HG02610 (cell line): ENCODE measurements around the gene AOPEP.

Source experiments
- ATAC-seq: cut with Tn5 transposase; IDR thresholded peaks from one replicate; pipeline ENCODE4 v1.9.1; 2021; ENCODE audit warnings: mild to moderate bottlenecking, moderate library complexity; ENCODE audit not compliant: unreplicated experiment

Gene AOPEP

DNA sequence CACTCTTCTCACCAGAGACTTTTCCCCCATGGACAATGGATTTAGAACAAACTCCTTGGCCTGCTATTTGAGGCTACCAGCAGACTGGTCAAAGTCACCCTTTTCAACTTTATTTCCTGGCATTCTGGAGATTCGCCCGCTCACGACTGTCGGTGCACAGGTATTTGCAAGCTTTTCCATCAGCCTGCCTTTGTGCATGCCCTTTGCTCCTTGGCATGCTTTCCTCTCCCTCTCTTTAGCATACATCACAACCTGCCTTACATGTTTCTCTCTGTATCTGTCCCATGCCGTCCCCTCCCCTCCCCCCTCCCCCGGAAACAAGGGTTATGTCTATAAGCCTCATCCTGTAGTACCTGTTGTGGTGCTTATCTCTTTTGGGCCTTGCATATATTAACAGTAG, 257.1 kb downstream of the AOPEP start:
- ATAC-seq = no peak

GRCh38 chr9:94984891-94985476, 258.5 kb downstream of the AOPEP start:
- ATAC-seq = no peak

- ATAC-seq = no peak
Measured at GRCh38 chr9:94985649-94986048, 259.1 kb downstream of the AOPEP start.

DNA sequence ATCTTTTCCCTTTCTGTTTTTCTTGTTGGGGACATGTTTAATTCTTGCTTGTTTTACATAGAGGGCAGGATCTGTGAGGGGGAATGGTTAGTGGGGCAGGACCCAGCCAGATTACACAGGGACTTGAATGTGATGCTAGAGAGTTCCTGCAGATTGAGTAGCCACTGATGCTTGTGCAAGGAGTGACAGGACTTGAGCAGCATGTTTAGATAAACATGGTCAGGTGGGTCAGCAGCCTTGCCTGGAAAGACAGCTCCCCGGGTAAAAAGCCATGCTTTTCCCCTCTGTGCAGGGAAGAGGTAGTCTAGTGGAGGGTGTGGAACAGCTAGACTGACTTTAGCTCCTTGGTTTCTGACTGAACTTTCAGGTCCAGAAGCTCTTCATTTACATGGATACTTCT, 261.2 kb downstream of the AOPEP start:
- no peak for ATAC-seq

DNA sequence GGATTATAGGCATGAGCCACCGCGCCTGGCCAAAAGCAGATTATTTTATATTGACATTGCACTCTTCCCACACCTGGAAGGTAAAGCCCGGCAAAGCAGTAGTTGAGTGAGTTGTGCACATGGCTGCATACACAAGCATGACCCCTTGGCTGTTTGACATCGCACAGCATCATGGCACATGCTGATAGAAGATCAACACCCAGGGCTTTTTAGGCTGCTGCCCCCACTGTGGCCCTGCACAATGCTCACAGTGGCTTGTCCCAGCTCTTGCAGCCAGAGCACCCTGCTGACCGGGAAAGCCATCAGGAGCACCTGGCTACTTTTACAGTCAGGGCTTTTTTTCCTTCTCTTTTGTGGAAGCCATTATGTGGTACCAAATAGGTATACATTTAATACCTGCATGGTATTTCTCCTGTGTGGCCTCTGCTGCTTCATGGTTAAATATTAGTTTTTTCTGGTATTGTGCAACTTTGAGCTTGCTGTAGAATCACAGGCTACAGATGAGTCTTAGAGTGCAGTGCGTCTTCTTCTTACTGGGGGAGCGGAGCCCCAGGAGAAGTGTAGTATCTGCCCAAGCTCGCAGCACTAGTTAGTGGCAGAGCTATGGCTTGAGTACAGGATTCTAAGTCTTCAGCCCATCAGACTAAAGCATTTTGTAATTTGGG, 264.5 kb downstream of the AOPEP start:
- no peak for ATAC-seq

GRCh38 chr9:94991961-94992907, 265.7 kb downstream of the AOPEP start:
- ATAC-seq = no peak

- no peak for ATAC-seq
Measured at GRCh38 chr9:94993160-94993820, 266.8 kb downstream of the AOPEP start.

- ATAC-seq = no peak
Measured at GRCh38 chr9:94993821-94994165, 267.3 kb downstream of the AOPEP start.

GRCh38 chr9:94995048-94995693, 268.7 kb downstream of the AOPEP start:
- no peak for ATAC-seq

DNA sequence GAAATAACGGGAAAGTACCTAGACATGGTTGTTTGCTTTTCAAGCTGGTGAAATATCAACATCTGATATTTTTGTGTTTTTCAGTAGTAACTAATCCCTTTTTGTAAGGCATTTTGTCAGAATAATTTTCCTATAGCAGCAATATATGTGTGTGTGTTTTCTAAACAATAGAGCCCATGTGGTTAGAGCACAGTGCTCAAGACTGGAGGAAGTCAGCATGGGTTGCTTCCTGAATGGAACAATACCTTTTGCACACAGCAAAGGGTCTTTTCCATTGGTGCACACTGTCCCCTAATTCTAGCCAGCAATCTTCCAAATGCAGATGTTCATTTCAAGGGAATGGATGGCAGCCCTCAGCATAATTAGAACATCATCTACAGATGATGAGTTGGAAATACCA, 270.1 kb downstream of the AOPEP start:
- no peak for ATAC-seq

- ATAC-seq = no peak
Measured at GRCh38 chr9:94997727-94998126, 271.2 kb downstream of the AOPEP start.

DNA sequence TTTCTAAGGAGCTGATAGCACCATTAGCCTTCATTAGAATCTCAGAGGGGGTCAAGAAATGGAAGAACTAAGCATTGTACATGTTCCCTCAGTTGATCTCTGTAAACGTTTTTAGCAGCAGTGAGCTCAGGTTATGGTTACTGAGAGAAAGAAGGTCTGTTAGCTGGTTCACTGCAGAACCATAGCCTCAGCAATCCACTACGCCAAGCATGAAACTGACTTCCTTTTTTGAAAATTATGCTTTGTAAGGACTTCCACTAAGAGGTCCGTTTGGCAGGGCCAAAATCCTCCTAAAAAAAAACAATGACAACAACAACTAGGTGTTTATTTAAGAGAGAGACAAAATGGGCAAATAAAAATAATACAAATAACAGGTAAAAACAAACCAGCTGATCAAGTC, 273.3 kb downstream of the AOPEP start:
- ATAC-seq = no peak

DNA sequence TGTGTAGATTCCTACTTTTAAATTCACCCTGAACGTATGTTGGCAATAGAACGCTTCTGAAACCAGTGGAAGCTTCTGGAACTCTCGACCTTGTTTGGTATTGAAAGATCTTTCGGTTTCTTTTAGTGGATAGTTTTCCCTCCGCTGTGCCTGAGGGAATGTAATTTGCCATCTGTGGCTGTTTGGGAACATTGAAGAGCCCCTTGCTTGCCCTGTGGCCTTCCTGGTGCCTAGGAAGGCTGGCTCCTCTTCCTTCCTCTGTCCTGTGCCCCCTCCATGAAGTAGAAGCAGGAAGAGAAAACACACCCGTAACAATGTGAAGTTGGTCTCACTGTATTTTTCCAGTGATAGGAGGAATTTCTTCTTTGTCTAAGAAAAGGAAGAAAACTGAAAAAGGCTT, 274.3 kb downstream of the AOPEP start:
- ATAC-seq = no peak

- ATAC-seq = no peak
Measured at GRCh38 chr9:95001720-95002119, 275.2 kb downstream of the AOPEP start.

DNA sequence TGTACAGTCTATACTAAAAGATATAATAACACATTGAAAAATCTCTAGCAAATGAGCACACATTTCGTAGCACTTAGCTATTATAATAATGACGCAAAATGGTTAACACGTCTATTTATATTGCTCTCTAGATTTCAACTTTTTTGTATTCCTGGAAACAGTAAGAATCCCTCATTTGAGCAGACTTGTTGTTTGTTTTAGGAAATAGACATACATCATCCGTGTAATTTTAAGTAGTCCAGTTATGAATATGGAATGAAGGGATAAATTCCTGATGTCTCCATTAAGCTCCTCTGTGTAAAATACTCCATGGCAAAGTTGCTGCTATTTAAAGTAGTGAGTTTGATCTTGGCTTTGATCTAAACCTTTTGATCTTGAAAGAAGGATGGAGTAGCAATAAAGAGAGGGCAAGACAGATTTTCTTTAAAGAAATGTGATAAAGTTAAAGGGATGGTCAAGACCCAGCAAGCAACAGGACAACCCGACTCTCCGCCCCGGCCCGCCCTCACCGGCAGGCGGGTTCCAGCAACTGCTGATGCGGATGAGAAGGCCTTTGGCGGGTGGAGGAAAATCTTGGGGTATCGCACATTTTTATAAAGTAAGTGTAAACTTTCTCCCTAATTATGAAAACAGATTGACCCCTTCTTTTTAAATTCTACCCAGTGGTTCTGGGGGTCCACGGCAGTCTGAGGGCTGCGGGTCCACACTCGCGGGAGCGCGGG, 277.4 kb downstream of the AOPEP start:
- no peak for ATAC-seq

GRCh38 chr9:95004411-95005277, 278.1 kb downstream of the AOPEP start:
- peak; percentile 54 for ATAC-seq

DNA sequence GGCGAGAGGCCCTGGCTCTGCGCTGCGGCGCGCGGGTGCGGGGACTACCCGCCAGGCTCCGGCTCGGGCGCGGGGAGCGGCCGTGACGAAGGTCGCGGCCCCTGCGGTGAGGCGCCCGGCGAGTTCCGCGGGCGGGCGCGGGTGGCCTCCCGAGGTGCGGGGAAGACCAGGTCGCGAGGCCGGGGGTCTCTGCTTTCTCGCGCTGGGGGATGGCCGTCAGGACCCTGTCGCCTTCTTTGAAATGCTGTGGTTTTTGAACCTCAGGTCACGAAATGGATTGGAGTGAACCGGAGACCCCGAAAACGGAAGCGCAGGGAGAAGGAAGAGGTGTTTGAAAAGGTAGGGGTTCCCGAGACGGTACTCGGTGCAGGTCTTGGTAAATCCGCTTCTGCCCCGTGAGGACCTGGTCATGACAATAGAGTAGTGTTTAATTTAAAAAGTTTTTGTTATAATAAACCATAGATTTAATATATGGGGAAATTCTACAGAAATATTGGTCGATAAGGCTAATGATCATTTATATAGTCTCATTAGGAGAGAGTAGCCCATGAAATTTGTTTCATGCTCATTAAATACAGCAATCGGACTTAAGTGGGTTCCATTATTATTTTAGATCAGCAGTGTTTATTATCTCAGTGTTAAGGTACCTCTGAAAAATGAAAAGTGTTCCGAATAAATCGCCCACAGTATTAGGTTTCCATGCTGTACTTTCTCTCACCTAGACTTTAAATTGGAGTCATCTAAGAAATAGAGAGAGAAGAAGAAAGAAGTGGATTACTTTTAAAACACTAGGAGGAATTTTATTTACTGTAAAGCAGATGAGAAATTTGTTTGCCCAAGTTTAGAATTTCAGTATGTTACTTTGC, 279.0 kb downstream of the AOPEP start:
- ATAC-seq = no peak

GRCh38 chr9:95007226-95007869, 280.8 kb downstream of the AOPEP start:
- ATAC-seq = no peak
